Psoas muscle (tissue), 8 donors: Measurements from ENCODE around the gene LEUTX. TPM values are rescaled to one million over a fixed set of nuclear protein-coding genes. Genes with fewer than 3 reads are reported as not detected.

Experiments used
- ATAC-seq, 4 donors: fragments of 200-7000 bp; cut with Tn5 transposase; one replicate each; pipeline ENCODE4 v1.9.1; 2020; ENCODE audit warnings: moderate library complexity in 3 of 4, mild to moderate bottlenecking in 2 of 4
- DNase-seq, 2 donors: peaks; one replicate each; pipeline ENCODE4 v3.0.0-alpha.2; 2020
- H3K27ac ChIP-seq: fragments of 200-600 bp; one replicate; pipeline ENCODE4 v1.8.0; 2022
- H3K27me3 ChIP-seq, 3 donors: fragments of 200-600 bp in 1 of 3; one replicate each; pipeline versions ENCODE4 v1.6.1 to v1.8.0; 2013 to 2022; ENCODE audit warnings: low read length in 2 of 3, mild to moderate bottlenecking in 2 of 3, moderate library complexity in 1 of 3; ENCODE audit not compliant: insufficient read depth in 3 of 3
- H3K36me3 ChIP-seq, 2 donors: fragments of 200-600 bp in 1 of 2; one replicate each; pipeline versions ENCODE4 v1.6.1 to v1.8.0; 2013 to 2022; ENCODE audit warnings: low read depth in 1 of 2, mild to moderate bottlenecking in 1 of 2, moderate library complexity in 1 of 2; ENCODE audit not compliant: insufficient read depth in 1 of 2
- H3K4me1 ChIP-seq: fragments of 200-600 bp; one replicate; pipeline ENCODE4 v1.8.0; 2022
- H3K4me3 ChIP-seq: fragments of 200-600 bp; one replicate; pipeline ENCODE4 v1.8.0; 2022; ENCODE audit warnings: mild to moderate bottlenecking
- H3K9me3 ChIP-seq: fragments of 200-600 bp; one replicate; pipeline ENCODE4 v1.8.0; 2022
- CTCF ChIP-seq: fragments of 200-600 bp; IDR thresholded peaks from one replicate; pipeline ENCODE4 v1.8.0; 2022; ENCODE audit warnings: antibody characterized with exemption
- WGBS, 3 donors: extraction: QIAGEN DNeasy Blood & Tissue Kit; methylation state at CpG; one replicate each; pipeline versions ENCODE4 v1.1.6 to v1.1.7; 2013; 5-methylcytosine and 5-hydroxymethylcytosine counted together
- intact Hi-C, 2 donors: fragments of 100-400 bp; cut with DNase I; formaldehyde crosslinking; loops; one replicate each; pipeline versions ENCODE4 v1.11.0 to v1.14.2; 2022
- polyA plus RNA-seq, 3 donors: library from polyadenylated mRNA; stranded (reverse); fragments of 200-250 nt; gene quantifications; one replicate each; pipeline ENCODE4 v1.2.3, GENCODE V29; 2013
- total RNA-seq, 4 donors: library from RNA; stranded (reverse); fragmentation: NEBNext Ultra II Directional in 2 of 4; extraction: Animal tissue kit (Norgen Biotek cat#: 25700) in 2 of 4; gene quantifications; one replicate each; pipeline versions ENCODE4 v1.2.1 to v1.2.4, GENCODE V29; 2021 to 2023
- donor health status: healthy with polysubstance abuse.
- donor health status: DM: no; HTN: no; CAD: no; lungs with moderate emphysema.
- donor health status: Bipolar disorder and iron deficiency.
- donor health status: healthy.
- donor health status: DM: yes; HTN: yes; CAD: no.
- donor health status: DM: no; HTN: no; CAD: no.
- donor health status: DM: no; HTN: no; CAD: no.
- donor health status: DM: yes; HTN: yes; CAD: no.

The LEUTX gene
- total and polyA plus RNA-seq, 7 donors, result not detected

- ATAC-seq, result no peak
- 55 to 74% (median 61%) methylated on average over 5 of the region's 5 CpGs for WGBS, 3 donors
- no peak for TF ChIP-seq CTCF
- no peak overlapping the region for H3K4me3 ChIP-seq
- intact Hi-C loops, result no loop called here
- no peak for DNase-seq
- H3K9me3 ChIP-seq, result no peaks in the 10 kb centered on the region
- H3K36me3 ChIP-seq, result no peaks in the 10 kb centered on the region
- H3K27ac ChIP-seq, result no peak overlapping the region
- H3K4me1 ChIP-seq, result no peaks in the 10 kb centered on the region
- H3K27me3 ChIP-seq, result no peaks in the 10 kb centered on the region
Observed at GRCh38 chr19:39736088-39736487, 42.6 kb upstream of the LEUTX start.

- Histone ChIP-seq H3K9me3 (no peaks in the 10 kb centered on the region), H3K27ac (no peak overlapping the region), H3K27me3 (peaks cover 0 to 2% (median 0%) of the 10 kb centered on the region in 3 donors), H3K36me3 (no peaks in the 10 kb centered on the region), H3K4me1 (no peaks in the 10 kb centered on the region), H3K4me3 (no peak overlapping the region)
- WGBS, 3 donors, result 63 to 73% (median 68%) methylated on average over 3 of the region's 3 CpGs
- no peak for TF ChIP-seq CTCF
- ATAC-seq (no peak), DNase-seq (no peak)
- intact Hi-C loops, result no loop called here
Observed at GRCh38 chr19:39737351-39737750, 41.3 kb upstream of the LEUTX start.

- DNase-seq, result no peak
- peaks cover 0 to 5% (median 0%) of the 10 kb centered on the region in 3 donors for H3K27me3 ChIP-seq
- H3K9me3 ChIP-seq, result no peaks in the 10 kb centered on the region
- TF ChIP-seq CTCF, result no peak
- intact Hi-C loops, result no loop called here
- 31 to 54% (median 44%) methylated on average over 3 of the region's 3 CpGs for WGBS, 3 donors
- ATAC-seq, result no peak
- no peaks in the 10 kb centered on the region for H3K36me3 ChIP-seq
- no peak within 1 kb of the TSS for H3K4me3 ChIP-seq
- no peaks in the 10 kb centered on the region for H3K4me1 ChIP-seq
- H3K27ac ChIP-seq, result no peak within 1 kb of the TSS
Observed at GRCh38 chr19:39737891-39738290, 40.8 kb upstream of the LEUTX start, which contains the start of gene CLC. Gene CLC (minus strand): TSS chr19:39738029. CDS start chr19:39737952, 77 bp downstream.

- TF ChIP-seq CTCF, result no peak
- no peak for DNase-seq
- Histone ChIP-seq H3K27me3 (peaks cover 0 to 14% (median 0%) of the 10 kb centered on the region in 3 donors), H3K27ac (no peak overlapping the region), H3K4me1 (no peaks in the 10 kb centered on the region), H3K9me3 (no peaks in the 10 kb centered on the region), H3K36me3 (no peaks in the 10 kb centered on the region), H3K4me3 (no peak overlapping the region)
- no peak for ATAC-seq
- intact Hi-C loops, result no loop called here
- WGBS, 3 donors, result 36 to 50% (median 49%) methylated on average over 3 of the region's 3 CpGs
Observed at GRCh38 chr19:39738814-39739213, 39.8 kb upstream of the LEUTX start.

- no peak for TF ChIP-seq CTCF
- peaks cover 0 to 23% (median 4%) of the 10 kb centered on the region in 3 donors for H3K27me3 ChIP-seq
- WGBS, 3 donors, result 83 to 97% (median 90%) methylated on average over 1 of the region's 1 CpG
Observed at GRCh38 chr19:39740395-39740794, 38.3 kb upstream of the LEUTX start.

More at GRCh38 chr19:39740395-39740794, 38.3 kb upstream of the LEUTX start:
- Histone ChIP-seq H3K36me3 (no peaks in the 10 kb centered on the region), H3K4me1 (no peaks in the 10 kb centered on the region), H3K9me3 (no peaks in the 10 kb centered on the region), H3K4me3 (no peak overlapping the region), H3K27ac (no peak overlapping the region)
- intact Hi-C loops, result no loop called here
- DNase-seq, result no peak
- no peak for ATAC-seq
